ENCODE data around the gene THSD4. TPM values are rescaled to one million over a fixed set of nuclear protein-coding genes. Genes with fewer than 3 reads are reported as not detected.

Gene THSD4
- total RNA-seq, 1 donor from 2014 or later = 2.5 TPM

DNA sequence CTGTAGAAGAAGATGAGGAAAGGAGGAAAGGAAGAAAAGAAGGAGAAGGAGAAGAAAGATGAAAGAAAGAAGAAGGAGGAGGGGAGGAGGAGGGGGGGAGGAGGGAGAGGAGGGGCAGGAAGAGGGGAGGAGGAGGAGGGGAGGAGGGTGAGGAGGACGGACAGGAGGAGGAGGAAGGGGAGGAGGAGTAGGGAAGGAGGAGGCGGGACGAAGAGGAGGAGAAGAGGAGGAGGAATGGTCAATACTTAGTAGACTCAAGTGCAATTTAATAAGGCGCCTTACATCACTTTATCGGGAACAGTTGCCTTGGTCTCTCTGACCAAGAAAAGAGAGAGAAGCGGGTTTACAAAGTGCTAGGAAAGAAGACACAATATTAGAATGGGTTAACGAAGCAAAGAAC lies 671.4 kb downstream of the THSD4 start:
- Histone ChIP-seq H3K9ac (ENCODE audit: low read length) (no peak overlapping the region), H3K79me2 (ENCODE audit: insufficient read depth, low read length) (no peaks in the 10 kb centered on the region), H3K27ac (ENCODE audit: low read depth, low read length) (no peak overlapping the region), H3K4me2 (ENCODE audit: low read length) (no peak overlapping the region), H3K4me3 (ENCODE audit: insufficient read depth, low read depth, low read length) (no peak overlapping the region), H4K20me1 (ENCODE audit: insufficient read depth, low read length) (no peaks in the 10 kb centered on the region), H3K9me3 (ENCODE audit: insufficient read depth, low read depth, low read length) (no peaks in the 10 kb centered on the region), H3K27me3 (ENCODE audit: insufficient read depth, low read length) (no peaks in the 10 kb centered on the region), H3K36me3 (ENCODE audit: insufficient read depth, low read length) (no peaks in the 10 kb centered on the region), H2AFZ (ENCODE audit: low read depth, low read length) (no peak overlapping the region), H3K4me1 (ENCODE audit: insufficient read depth, low read length) (peaks cover 18% of the 10 kb centered on the region)
- H3K9me3 Mint-ChIP-seq (ENCODE audit: unreplicated experiment) = peaks cover 3% of the 10 kb centered on the region
- H3K27me3 Mint-ChIP-seq (ENCODE audit: low read depth, unreplicated experiment) = peaks cover 3% of the 10 kb centered on the region
- peaks cover 13% of the 10 kb centered on the region for H3K4me1 Mint-ChIP-seq (ENCODE audit: low read depth, unreplicated experiment)
- no peak overlapping the region for H3K4me3 Mint-ChIP-seq (ENCODE audit: unreplicated experiment)
- TF ChIP-seq EZH2 (IDR thresholded peaks at IDR 0.05; ENCODE audit: insufficient read depth, low read length) (no peak), CTCF (IDR thresholded peaks at IDR 0.05; ENCODE audit: insufficient read depth, low read depth, low read length) (no peak)
- H3K27ac Mint-ChIP-seq (ENCODE audit: unreplicated experiment) = no peak overlapping the region
- no peaks in the 10 kb centered on the region for H3K36me3 Mint-ChIP-seq (ENCODE audit: low read depth, unreplicated experiment)
- DNase-seq (ENCODE audit: low read depth) = no peak
- FAIRE-seq = no peak

GRCh38 chr15:71788646-71789579 lies 673.6 kb downstream of the THSD4 start:
- H3K27ac ChIP-seq (ENCODE audit: low read depth, low read length) = no peak overlapping the region
- TF ChIP-seq CTCF (IDR thresholded peaks at IDR 0.05; ENCODE audit: insufficient read depth, low read depth, low read length) (no peak), EZH2 (IDR thresholded peaks at IDR 0.05; ENCODE audit: insufficient read depth, low read length) (no peak)
- peaks cover 21% of the 10 kb centered on the region for H3K4me1 Mint-ChIP-seq (ENCODE audit: low read depth, unreplicated experiment)
- H3K27me3 ChIP-seq (ENCODE audit: insufficient read depth, low read length) = no peaks in the 10 kb centered on the region
- H3K79me2 ChIP-seq (ENCODE audit: insufficient read depth, low read length) = no peaks in the 10 kb centered on the region
- DNase-seq (ENCODE audit: low read depth) (no peak), FAIRE-seq (no peak)
- H3K9me3 Mint-ChIP-seq (ENCODE audit: unreplicated experiment) = peaks cover 3% of the 10 kb centered on the region
- H3K36me3 Mint-ChIP-seq (ENCODE audit: low read depth, unreplicated experiment) = no peaks in the 10 kb centered on the region
- no peak overlapping the region for H3K4me2 ChIP-seq (ENCODE audit: low read length)
- H3K4me3 Mint-ChIP-seq (ENCODE audit: unreplicated experiment) = no peak overlapping the region
- H3K36me3 ChIP-seq (ENCODE audit: insufficient read depth, low read length) = no peaks in the 10 kb centered on the region
- no peak overlapping the region for H2AFZ ChIP-seq (ENCODE audit: low read depth, low read length)
- no peaks in the 10 kb centered on the region for H3K9me3 ChIP-seq (ENCODE audit: insufficient read depth, low read depth, low read length)
- no peak overlapping the region for H3K4me3 ChIP-seq (ENCODE audit: insufficient read depth, low read depth, low read length)
- peaks cover 26% of the 10 kb centered on the region for H3K4me1 ChIP-seq (ENCODE audit: insufficient read depth, low read length)
- no peak overlapping the region for H3K27ac Mint-ChIP-seq (ENCODE audit: unreplicated experiment)
- peaks cover 3% of the 10 kb centered on the region for H3K27me3 Mint-ChIP-seq (ENCODE audit: low read depth, unreplicated experiment)
- H4K20me1 ChIP-seq (ENCODE audit: insufficient read depth, low read length) = no peaks in the 10 kb centered on the region
- H3K9ac ChIP-seq (ENCODE audit: low read length) = no peak overlapping the region

GRCh38 chr15:71789616-71790015 lies 674.3 kb downstream of the THSD4 start:
- Mint-ChIP-seq H3K27ac (ENCODE audit: unreplicated experiment) (no peak overlapping the region), H3K27me3 (ENCODE audit: low read depth, unreplicated experiment) (peaks cover 3% of the 10 kb centered on the region), H3K4me1 (ENCODE audit: low read depth, unreplicated experiment) (peaks cover 21% of the 10 kb centered on the region), H3K9me3 (ENCODE audit: unreplicated experiment) (peaks cover 3% of the 10 kb centered on the region), H3K4me3 (ENCODE audit: unreplicated experiment) (no peak overlapping the region), H3K36me3 (ENCODE audit: low read depth, unreplicated experiment) (no peaks in the 10 kb centered on the region)
- FAIRE-seq = no peak
- no peaks in the 10 kb centered on the region for H3K27me3 ChIP-seq (ENCODE audit: insufficient read depth, low read length)
- H3K79me2 ChIP-seq (ENCODE audit: insufficient read depth, low read length) = no peaks in the 10 kb centered on the region
- no peaks in the 10 kb centered on the region for H3K9me3 ChIP-seq (ENCODE audit: insufficient read depth, low read depth, low read length)
- TF ChIP-seq CTCF (IDR thresholded peaks at IDR 0.05; ENCODE audit: insufficient read depth, low read depth, low read length) (no peak), EZH2 (IDR thresholded peaks at IDR 0.05; ENCODE audit: insufficient read depth, low read length) (no peak)
- DNase-seq (ENCODE audit: low read depth) = no peak
- H3K9ac ChIP-seq (ENCODE audit: low read length) = no peak overlapping the region
- no peak overlapping the region for H2AFZ ChIP-seq (ENCODE audit: low read depth, low read length)
- no peak overlapping the region for H3K27ac ChIP-seq (ENCODE audit: low read depth, low read length)
- H3K4me2 ChIP-seq (ENCODE audit: low read length) = no peak overlapping the region
- no peak overlapping the region for H3K4me3 ChIP-seq (ENCODE audit: insufficient read depth, low read depth, low read length)
- no peaks in the 10 kb centered on the region for H3K36me3 ChIP-seq (ENCODE audit: insufficient read depth, low read length)
- peaks cover 26% of the 10 kb centered on the region for H3K4me1 ChIP-seq (ENCODE audit: insufficient read depth, low read length)
- no peaks in the 10 kb centered on the region for H4K20me1 ChIP-seq (ENCODE audit: insufficient read depth, low read length)
